GM18907 (cell line): ENCODE results near the gene TGM1.
"Not testable (repeated sequence)": the region's sequence is repeated elsewhere in the genome, so short reads cannot be mapped to it uniquely, and the experiment has no call there.

ENCODE experiments used
- ATAC-seq: cut with Tn5 transposase; IDR thresholded peaks from one replicate; pipeline ENCODE4 v1.9.1; 2021; ENCODE audit warnings: mild to moderate bottlenecking, moderate library complexity; ENCODE audit not compliant: unreplicated experiment

The TGM1 gene

DNA sequence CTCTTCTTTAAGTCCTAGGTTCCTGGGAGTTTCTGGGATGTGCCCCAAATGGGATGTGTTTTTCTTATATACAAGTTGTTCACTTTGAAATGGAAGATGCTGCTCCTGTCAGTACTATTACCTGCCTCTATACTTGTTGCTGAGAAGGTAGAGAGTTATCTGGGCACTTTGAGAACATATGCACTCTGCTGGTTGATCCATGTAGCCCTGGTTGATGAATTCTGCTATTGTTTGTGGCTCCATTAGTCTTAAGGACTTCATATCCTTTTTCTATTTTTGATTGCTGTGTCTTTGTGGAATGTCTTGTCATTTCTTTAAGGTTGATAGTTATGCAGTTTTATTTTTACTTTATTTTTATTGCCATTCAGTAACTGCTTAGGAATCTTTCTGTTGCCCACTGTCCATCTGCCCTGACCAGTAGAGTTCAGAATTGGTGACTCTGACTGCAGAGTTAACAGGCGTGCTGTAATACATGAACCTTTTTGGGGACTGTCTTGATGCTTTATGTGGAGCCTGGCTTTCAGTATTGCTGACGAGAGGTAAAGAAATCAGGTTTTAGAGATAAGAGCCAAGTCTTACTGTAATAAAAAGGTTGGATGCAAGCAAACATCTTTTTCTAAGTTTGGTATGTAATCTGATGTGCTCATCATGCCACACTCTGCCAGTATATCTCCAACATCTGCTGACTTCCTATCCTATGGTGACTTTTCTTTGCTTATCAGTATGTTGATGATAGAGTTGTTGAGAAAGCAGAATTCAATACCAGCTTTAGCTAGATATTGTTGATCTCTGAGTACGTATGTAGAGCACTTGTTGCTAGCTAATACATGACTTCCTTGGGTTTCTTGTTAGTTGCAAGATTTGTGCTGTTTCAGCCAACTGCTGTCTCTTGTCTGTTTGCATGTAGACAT, 28.6 kb downstream of the TGM1 start:
- ATAC-seq, result no peak

DNA sequence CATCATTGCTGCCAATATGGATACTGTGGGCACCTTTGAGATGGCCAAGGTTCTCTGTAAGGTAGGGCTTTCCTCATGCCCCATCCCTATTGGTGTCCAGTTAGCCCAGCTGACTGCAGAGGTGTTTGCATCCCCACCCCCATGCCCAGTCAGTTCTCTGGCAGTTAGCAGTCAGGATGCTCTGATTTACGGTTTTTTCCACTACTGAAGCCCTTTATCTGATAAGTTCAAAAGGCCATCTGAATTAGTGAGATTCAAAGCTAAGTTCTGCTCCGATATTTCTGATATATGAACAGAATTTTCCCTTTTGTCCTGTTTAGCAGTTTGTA, 29.5 kb downstream of the TGM1 start:
- ATAC-seq, result no peak

DNA sequence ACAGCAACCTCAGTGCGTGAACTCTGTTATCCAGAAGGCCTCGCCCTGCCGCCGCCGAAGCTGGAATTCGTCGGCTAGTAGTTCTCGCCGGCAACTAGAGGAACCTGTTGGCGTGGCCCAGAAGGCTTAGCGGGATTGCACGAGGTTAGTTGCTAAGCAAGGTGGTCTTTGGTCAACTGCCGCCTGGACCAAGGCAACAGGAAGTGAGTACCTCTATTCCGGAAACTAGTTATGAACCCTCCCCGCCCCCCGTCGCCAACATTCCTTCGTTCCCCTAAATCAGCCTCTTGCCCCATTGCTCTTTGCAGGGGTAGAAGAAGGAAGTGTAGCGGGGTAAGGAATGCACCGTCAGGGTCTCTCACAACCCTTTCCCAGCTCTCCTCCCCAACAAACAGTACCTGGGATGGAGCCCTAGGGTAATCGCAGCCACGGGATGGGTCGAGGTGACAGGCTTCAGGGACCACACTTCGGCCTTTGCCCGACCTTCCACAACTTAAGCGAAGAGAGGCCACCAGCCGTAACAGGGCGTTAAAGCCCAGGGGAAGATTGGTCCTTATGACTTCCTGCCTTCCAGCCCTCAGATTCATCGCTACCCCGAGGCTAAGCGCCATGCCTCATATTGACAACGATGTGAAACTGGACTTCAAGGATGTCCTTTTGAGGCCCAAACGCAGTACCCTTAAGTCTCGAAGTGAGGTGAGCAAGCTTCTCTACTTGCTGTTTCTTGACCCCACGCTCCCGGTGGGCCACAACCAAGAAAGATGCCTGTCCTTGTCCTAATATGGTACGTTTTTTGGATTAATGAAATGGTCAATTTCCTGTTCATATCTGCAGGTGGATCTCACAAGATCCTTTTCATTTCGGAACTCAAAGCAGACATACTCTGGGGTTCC, 30.1 kb downstream of the TGM1 start, which contains the start of gene GMPR2:
Gene GMPR2 (plus strand): TSS at position 285 of the 893 bp plus-strand sequence. CDS start 325 bp downstream, at position 610.
- peak; percentile 62 for ATAC-seq

DNA sequence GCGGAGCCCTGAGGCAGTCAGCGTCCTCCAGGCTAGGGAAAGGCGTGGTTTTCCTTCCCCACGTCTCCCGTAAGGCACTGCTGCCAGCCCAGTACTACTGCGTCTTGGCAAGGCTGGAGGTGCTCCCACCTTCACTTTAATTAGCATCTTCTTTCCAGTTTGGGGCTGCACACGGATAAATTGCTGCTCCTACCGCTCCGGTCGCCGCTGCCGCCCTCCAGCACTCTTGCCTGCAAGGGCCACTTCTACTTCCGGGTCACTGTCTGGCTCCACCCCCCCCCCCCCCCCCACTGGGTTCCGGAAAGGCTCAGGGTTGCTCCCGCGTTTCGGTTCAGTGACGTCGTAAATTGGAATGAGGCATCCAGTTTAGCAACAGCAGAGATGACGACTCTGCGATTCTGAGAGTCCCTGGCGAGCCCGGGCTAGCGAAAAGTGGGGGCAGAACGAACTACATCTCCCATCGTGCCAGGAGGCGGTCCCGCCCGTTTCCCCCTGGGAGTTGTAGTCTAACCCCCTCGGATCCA, 30.8 kb downstream of the TGM1 start, which contains the start of gene NEDD8:
Gene NEDD8 (minus strand): TSS at position 247 of the 524 bp plus-strand sequence. CDS start 100 bp downstream, at position 147.
- peak; percentile 77 for ATAC-seq

DNA sequence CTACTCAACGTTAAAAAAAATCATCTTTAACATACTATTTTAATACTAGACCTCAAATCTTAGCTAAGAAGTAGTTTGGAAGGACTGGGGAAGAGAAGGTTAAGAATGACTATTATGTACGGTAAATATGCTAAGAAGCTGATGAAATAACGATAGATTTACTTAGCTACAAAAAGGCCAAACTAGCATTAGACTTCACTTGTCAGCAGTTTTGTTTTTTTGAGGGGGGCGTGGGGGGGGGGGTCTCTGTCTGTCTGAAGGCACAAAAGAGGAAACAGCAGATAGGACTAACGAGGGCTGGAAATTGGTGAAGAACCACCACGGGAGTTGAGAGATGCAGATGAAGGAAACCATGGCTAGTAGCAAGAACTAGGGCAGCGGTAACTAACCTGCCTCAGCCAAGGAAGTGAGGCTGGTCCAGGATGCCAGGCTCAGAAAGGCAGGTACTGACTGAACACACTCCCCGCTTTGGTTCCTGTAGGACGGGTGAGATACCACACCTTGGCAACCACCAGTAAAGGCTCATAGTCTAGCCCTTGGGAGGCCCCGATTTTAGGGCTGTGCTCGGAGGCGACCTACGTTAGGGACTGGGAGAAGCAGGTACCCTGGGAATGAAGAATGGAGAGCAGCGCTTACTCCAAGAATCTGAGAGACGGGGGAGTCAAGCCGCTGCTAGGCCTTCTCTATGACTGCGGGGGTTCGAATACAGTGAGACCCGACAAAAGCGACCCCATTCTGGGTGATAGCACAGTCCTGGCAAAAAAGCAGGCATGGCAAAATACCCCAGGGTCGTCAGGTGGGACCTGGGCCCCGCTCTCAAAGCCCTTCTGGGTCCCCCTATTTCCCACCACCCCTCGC, 31.5 kb downstream of the TGM1 start:
- ATAC-seq, result peak; percentile 21

DNA sequence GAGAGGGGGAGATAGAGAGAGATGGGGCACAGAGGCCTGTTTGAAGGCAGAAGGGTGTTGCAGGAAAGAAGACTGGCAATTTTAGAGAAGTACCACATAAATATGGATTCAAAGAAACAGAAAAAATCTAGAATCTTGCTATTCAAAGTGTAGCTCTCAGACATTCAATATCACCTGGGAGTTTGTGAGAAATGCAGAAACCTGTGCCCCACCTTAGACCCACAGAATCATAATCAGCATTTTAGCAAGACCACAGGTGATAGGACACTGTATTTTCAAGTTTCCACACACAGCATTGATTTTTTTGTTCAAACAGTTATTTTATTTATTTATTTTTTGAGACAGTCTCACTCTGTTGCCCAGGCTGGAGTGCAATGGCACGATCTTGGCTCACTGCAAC, 34.1 kb downstream of the TGM1 start:
- ATAC-seq, result no peak

DNA sequence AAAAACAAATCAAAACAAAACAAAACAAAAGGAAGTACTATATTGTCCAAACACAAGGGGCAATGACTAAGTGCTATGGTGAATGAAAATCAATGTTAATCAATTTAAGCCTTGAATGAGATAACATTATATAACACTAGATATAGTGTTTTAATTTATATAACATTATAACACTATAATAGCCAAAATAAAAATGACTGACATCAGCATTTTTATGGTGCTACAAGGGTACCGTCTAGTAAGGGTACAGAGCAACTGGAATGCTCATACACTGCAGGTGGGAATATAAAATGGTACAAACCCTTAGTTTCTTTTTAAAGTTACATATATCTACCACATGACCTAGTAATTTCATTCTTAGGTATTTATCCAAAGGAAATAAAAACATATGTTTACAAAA, 36.5 kb downstream of the TGM1 start:
- ATAC-seq, result no peak

DNA sequence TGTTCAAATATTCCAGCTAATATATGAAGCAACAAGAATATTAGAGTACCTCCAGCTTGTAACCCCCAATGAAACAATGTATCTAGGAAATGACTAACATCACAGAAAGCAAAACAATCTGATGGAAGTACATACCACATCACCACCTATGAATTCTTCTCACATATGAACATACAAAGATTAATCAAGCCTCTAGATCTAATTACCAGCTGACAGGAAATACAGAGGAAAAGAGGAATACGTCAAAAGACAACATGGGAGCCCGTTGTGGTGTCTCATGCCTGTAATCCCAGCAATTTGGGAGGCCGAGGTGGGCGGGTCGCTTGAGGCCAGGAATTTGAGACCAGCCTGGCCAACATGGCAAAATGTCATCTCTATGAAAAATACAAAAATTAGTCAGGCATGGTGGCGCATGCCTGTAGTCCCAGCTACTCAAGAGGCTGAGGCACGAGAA, 38.3 kb downstream of the TGM1 start:
- no peak for ATAC-seq

DNA sequence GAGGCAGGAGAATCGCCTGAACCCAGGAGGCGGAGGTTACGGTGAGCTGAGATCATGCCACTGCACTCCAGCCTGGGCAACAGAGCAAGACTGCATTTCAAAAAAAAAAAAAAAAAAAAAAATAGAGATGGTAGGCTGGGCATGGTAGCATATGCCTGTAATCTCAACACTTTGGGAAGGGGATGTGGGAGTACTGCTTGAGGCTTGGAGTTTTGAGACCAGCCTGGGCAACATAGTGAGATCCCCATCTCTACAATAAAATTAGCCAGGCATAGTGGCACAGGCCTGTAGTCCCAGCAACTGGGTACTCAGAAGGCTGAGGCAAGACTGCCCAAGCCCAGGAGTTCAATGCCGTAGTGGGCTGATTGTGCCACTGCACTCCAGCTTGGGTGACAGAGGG, 40.0 kb downstream of the TGM1 start:
- ATAC-seq, result not testable (repeated sequence)

DNA sequence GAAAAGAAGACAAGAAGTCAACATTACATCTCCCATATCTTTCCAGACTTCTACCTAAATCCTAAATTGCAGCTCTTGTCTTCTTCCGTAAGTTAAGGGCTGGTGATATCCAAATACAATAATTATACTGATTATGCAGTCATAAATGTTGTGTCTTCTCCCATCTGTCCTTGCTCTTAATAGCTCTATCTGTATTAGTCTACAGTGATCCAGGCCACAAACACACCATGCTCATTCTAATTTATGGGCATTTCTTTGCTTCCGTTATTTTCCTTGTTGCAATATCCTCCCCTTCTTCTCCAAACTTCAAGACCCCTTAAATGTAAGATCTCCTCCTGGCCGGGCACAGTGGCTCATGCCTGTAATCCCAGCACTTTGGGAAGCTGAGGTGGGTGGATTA, 43.5 kb downstream of the TGM1 start:
- ATAC-seq, result no peak

DNA sequence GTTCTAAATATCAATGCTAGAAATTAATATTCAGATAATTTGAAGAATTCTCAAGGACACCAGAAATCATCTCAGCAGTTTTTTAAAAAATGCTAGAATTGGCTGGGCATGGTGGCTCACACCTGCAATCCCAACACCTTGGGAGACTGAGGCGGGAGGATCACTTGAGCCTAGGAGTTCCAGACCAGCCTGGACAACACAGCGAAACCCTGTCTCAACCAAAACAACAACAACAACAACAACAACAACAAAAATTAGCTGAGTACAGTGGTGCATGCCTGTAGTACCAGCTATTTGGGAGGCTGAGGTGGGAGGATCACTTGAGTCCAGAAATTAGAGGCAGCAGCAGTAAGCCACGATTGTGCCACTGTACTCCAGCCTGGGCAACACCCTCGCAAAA, 43.9 kb downstream of the TGM1 start:
- ATAC-seq, result no peak

DNA sequence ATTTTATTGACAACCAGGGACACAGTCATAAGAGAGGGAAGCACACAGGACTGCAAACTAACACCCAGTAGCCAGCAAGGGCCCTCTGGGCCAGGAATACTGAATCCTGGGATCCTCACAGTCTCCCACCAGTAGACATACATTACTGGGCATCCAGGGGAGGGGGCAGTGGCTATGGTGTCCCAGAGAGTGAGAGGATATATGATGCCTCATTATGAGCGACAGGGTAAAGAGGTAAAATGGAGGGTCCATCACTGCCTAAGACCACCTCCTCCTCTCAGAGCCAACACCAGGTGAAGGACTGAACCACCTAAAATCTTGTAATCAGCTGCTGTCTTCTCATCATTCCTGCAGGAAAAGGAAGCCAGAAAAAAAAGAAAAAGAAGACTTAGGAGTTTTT, 46.1 kb downstream of the TGM1 start:
- ATAC-seq, result not testable (repeated sequence)

DNA sequence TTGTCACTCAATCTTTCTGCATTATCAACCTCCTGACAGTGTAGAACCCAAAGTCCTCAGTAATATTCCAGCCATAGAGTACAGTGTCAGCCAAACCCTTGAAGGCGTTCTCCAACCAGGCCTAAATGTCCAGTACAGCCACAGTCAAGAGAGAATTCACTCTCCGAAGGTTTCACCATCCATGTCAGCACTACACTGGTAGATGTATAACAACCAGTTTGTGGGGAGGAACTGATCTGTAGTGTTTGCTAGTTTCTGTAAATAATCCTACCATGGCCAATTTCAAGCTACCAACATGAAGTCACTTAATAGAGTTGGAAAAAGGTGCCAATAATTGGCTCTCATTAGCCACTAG, 46.7 kb downstream of the TGM1 start:
- ATAC-seq, result no peak

DNA sequence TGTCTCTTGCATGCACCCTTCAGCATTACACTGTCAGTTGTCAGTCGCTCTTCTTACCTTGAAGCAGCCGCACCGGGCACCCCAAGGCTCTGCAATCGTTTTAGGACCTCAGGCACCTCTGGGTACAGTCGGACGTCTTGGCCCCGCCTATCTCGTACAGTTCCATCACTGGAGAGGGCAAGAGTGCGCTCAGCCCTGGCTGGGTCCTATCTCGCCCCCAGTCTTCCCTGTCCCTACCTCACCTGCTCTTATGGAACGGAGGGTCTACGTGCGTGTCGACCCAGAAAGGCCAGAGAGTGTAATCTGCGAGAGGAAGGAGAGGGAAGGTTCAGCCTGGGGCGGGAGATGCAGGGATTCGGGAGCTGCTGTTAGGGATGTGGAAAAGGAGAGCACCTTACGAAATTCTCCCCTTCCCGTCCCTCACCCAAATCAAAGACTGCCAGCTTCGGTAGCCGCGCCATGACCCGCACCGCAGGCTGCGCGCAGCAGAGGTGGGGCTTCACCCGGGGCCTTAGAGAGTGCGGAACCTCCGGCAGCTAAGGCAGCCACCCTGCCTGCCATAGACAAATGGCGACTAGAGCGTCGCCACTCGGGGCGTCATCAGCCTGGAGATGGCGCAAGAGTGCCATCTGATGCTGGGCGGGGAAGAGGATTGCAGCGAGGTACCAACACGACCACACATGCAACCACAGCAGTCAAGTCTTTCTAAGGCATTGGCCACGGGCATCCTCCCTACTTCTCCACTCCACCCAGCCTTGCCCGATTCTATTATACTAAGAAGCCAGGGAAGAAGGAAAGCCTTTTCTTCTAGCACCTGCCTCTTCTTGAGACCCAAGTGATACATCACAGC, 47.3 kb downstream of the TGM1 start, which contains the start of gene MDP1:
Gene MDP1 (minus strand): TSS at position 572 of the 850 bp plus-strand sequence. CDS start 111 bp downstream, at position 461.
- ATAC-seq, result peak; percentile 66

DNA sequence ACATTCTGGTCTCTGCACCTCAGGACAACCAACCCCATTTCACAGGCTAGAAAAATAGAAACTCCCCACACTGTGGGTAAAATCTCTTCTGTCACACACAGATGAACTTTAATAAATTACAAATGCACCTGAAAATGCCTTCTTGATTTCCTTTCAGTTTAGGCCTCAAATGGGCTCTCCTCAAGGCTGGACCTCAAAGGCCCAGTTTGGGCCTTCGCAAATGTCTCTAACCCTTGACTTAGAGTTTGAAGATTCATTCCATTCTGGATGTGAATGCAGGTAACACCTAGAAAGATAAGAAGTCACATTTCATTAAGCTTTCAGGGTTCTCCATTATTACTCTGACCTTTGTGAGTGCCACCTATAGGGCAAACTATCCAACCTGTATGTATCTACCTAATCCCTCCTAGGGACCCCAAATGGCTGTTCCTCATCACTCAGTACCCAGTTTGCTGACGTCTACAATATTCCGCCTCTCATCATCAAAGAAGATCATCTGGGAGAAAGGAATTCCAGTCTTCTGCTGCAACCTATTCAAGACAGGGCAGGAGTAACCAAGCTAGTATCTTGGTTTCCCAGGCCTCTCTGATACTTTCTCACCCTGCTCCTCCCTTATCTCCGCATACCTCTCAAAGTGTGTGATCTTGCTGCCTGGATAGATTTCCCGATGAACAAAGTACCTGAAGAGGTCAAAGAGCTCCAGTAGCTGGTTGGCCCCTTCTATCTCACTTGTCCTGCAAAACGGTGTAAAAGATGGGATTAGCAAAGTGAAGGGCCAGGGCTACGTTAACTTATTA, 48.9 kb downstream of the TGM1 start:
- no peak for ATAC-seq

DNA sequence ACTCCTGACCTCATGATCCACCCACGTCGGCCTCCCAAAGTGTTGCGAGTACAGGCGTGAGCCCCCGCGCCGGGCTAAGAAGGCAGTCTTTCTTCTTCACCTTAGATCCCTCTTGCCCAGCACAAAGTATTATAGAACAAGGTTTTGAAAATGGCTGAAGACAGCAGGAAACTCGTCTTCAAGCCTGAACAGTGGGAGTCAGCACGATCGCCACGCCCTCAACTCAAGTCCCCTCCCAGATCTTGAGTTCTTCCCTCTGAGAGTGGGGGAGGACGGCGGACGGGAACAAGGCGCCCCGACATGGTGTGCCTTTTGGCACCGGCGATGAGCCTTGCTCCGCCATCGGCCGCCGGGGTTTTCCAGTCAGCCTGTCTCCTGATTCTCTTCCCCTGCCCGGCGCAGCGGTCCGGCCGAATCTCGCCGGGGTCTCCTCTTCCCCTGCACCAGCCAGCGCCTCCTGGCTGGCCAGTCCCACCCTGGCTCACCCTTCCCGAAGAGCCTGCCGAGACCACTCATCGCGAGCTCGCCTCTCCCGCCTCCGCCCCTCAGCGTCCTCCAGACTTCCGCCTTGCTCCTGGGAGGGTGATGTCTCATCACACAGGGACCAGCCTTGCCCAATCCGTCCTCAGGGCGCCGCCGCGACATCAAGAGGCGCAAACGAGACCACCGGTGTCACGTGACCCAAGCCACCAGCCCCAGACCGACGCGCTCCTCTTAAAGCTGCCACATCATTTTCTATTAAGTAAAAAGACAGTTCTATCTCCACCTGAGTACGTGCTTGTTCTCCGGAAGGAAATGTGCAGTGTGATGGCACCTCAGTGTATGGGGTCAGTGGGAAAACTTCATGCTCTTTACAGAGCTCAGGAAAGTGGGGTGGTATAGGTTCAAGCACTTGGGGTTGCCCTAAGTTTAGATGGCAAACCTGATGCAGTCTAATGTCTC, 49.8 kb downstream of the TGM1 start, which contains the start of gene CHMP4A:
Gene CHMP4A (minus strand): TSS at position 565 of the 942 bp plus-strand sequence. CDS start 49 bp downstream, at position 516.
- ATAC-seq, result peak; percentile 86

DNA sequence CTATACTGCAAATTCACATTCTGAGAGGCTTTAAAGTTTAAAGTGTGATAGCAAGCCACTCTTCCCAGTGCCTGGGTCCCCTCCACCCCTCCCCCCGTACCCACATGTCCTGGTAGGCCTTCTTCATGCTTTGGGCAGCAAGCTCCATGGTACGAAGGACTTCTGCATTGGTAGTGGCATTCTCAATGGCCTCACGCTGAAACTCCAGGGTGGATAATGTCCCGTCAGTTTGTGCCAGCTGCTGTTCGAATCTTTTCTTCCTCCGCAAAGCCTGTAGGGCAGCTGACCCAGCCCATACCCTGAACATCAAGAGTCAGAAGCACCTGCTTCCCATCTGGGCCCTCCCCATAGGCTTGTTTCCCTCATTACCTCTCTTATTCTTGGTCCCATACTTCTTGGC, 51.7 kb downstream of the TGM1 start:
- ATAC-seq, result no peak
